Measurements from ENCODE around the gene SIRT3. TPM values are rescaled to one million over a fixed set of nuclear protein-coding genes. Genes with fewer than 3 reads are reported as not detected.
"Not testable (repeated sequence)": the region's sequence is repeated elsewhere in the genome, so short reads cannot be mapped to it uniquely, and the experiment has no call there.

Gene SIRT3
- total RNA-seq, 1 experiment from 2014 or later = 37.5 TPM

DNA sequence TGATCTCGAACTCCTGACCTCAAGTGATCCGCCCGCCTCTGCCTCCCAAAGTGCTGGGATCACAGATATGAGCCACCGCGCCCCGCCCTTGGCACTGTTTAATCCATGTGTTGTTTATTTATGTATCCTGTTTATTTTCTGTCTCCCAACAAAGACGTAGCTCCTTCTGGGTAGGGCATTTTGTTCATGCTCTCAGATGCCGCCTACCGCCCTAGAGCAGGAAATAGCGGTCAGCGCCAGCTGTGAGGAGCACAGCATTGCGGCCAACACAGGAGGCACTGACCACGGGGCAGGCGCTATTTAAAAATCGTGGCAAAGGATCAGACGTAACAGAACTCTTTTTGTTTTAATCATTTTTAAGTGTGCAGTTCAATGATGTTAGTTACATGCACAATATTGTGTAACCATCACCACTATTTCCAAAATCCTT is 32.6 kb upstream of the SIRT3 start:
- BruUV-seq (replicated peaks); H3K36me3 ChIP-seq (ENCODE audit: control insufficient read depth, insufficient read depth, low read length); H3K27me3 ChIP-seq (ENCODE audit: control insufficient read depth, insufficient read depth, low read length); intact Hi-C loops (cut with micrococcal nuclease; ENCODE audit: unreplicated experiment); in situ Hi-C loops (cut with HindIII; ENCODE audit: low pct_unique_long_range_greater_than_20kb, low sequenced_read_pairs); POLR2A ChIA-PET; H3K9me3 ChIP-seq (ENCODE audit: control insufficient read depth, insufficient read depth, low read depth, low read length): not testable (repeated sequence)
- Histone ChIP-seq H3K4me3 (ENCODE audit: low read depth in 2 of 2, low read length in 2 of 2) (peak overlapping the region; percentile 35 to 46), H3K4me1 (ENCODE audit: control insufficient read depth, insufficient read depth, low read length) (peaks cover 14% of the 10 kb centered on the region), H3K27ac (ENCODE audit: low read length) (peak overlapping the region; percentile 77)
- DNase-seq (ENCODE audit: low read depth, low spot score) (peak; percentile 88), ATAC-seq (peak; percentile 95)
- TF ChIP-seq TCF7L2 (IDR thresholded peaks at IDR 0.05; ENCODE audit: low read depth, low read length) = peak; percentile 38; the same call in 1 of the 2 replicates
- TF ChIP-seq SIN3A (IDR thresholded peaks at IDR 0.05; ENCODE audit: borderline replicate concordance, insufficient read depth, low read depth, low read length) = 0 out of 2 replicates have a peak, but pooled peaks have one; percentile 23
- CTCF ChIA-PET = interaction anchor here (0.5 to 1.4 kb wide), 5 partner anchors 18 to 542 kb away, joined by 3 to 5 read pairs (median 3); no protein-coding TSS in a partner anchor

DNA sequence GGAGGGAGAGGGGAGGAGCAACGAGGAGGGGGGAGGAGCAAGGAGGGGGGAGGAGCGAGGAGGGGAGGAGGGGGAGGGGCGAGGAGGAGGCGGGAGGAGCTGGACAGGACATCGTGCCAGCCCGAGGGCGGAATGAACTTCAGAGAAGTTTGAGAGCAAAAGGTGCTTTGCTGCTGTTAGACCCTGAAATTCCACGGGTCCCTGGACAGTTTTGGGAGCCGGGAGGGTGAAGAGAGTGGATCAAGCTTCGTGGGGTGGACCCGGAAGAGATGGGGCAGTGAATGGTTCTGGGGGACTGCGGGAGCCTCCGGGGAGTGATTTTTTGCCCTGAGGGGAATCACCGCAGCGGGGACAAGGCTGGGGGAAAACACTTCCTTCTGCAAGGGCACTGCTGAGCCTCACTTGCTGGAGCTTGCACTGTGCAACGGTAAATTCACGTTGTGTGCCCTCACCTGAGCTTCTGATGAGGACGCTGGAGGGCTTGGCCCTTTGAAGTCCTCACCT is 31.4 kb upstream of the SIRT3 start:
- Histone ChIP-seq H3K36me3 (ENCODE audit: control insufficient read depth, insufficient read depth, low read length) (no peaks in the 10 kb centered on the region), H3K4me1 (ENCODE audit: control insufficient read depth, insufficient read depth, low read length) (peaks cover 14% of the 10 kb centered on the region), H3K27me3 (ENCODE audit: control insufficient read depth, insufficient read depth, low read length) (no peaks in the 10 kb centered on the region), H3K4me3 (ENCODE audit: low read depth in 2 of 2, low read length in 2 of 2) (peak overlapping the region; percentile 25 to 46), H3K9me3 (ENCODE audit: control insufficient read depth, insufficient read depth, low read depth, low read length) (peaks cover 3% of the 10 kb centered on the region; the same call in 1 of the 2 replicates), H3K27ac (ENCODE audit: low read length) (peak overlapping the region; percentile 51)
- intact Hi-C loops (cut with micrococcal nuclease; ENCODE audit: unreplicated experiment) = no loop called here
- CTCF ChIA-PET = interaction anchor here (0.6 to 1.4 kb wide), 3 partner anchors 17 to 180 kb away, joined by 3 to 8 read pairs (median 5); no protein-coding TSS in a partner anchor
- BruUV-seq (replicated peaks) = no TSS peak
- POLR2A ChIA-PET = interaction anchor here (0.6 kb wide), 2 partner anchors 9 to 17 kb away, joined by 3 to 6 read pairs; no protein-coding TSS in a partner anchor
- in situ Hi-C loops (cut with HindIII; ENCODE audit: low pct_unique_long_range_greater_than_20kb, low sequenced_read_pairs) = no loop called here
- TF ChIP-seq TCF7L2 (IDR thresholded peaks at IDR 0.05; ENCODE audit: low read depth, low read length) (peak; percentile 81; the same call in 1 of the 2 replicates), SIN3A (IDR thresholded peaks at IDR 0.05; ENCODE audit: borderline replicate concordance, insufficient read depth, low read depth, low read length) (no peak)
- DNase-seq (ENCODE audit: low read depth, low spot score) (no peak), ATAC-seq (peak; percentile 36)

DNA sequence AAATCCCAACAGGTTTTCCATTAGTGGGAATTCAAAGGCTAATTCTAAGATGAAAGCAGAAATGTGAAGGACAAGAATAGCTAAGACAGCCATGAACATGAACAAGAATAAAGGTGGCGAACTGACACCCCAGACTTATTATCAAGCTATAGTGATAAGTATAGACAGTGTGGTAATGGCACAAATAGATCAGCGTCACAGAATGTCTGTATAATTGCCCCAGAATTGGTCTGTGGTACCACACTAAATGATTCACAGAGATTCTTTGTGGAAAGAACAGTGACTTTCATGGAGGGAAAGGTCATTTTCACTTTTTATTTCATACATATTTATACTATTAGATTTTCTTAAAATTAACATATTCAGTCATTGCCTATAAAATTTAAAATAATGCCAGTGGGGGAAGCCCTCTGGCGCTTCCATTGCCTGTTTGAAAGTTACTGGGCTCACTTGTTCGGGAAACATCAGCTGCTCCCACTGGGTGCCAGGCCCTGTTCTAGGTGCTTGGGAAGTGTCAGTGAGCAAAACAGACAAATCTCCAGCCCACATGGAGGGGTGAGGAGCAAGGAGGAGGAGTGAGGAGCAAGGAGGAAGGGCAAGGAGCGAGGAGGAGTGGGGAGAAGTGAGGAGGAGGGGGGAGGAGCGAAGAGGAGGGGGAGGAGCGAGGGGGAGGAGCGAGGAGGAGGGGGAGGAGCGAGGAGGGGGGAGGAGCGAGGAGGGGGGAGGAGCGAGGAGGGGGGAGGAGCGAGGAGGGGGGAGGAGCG is 30.7 kb upstream of the SIRT3 start:
- intact Hi-C loops (cut with micrococcal nuclease; ENCODE audit: unreplicated experiment) (no loop called here), in situ Hi-C loops (cut with HindIII; ENCODE audit: low pct_unique_long_range_greater_than_20kb, low sequenced_read_pairs) (no loop called here)
- peak overlapping the region in 1 of 2 experiments; percentile 29; a peak in 1 of 4 replicates for H3K4me3 ChIP-seq (ENCODE audit: low read depth in 2 of 2, low read length in 2 of 2)
- no peak overlapping the region; the same call in 1 of the 2 replicates for H3K27ac ChIP-seq (ENCODE audit: low read length)
- no TSS peak for BruUV-seq (replicated peaks)
- no peaks in the 10 kb centered on the region for H3K27me3 ChIP-seq (ENCODE audit: control insufficient read depth, insufficient read depth, low read length)
- CTCF ChIA-PET = no interaction called here
- ATAC-seq (no peak), DNase-seq (ENCODE audit: low read depth, low spot score) (no peak)
- H3K36me3 ChIP-seq (ENCODE audit: control insufficient read depth, insufficient read depth, low read length) = no peaks in the 10 kb centered on the region
- POLR2A ChIA-PET = no interaction called here
- peaks cover 3% of the 10 kb centered on the region; the same call in 1 of the 2 replicates for H3K9me3 ChIP-seq (ENCODE audit: control insufficient read depth, insufficient read depth, low read depth, low read length)
- H3K4me1 ChIP-seq (ENCODE audit: control insufficient read depth, insufficient read depth, low read length) = peaks cover 14% of the 10 kb centered on the region
- TF ChIP-seq SIN3A (IDR thresholded peaks at IDR 0.05; ENCODE audit: borderline replicate concordance, insufficient read depth, low read depth, low read length) = no peak
- TF ChIP-seq, protein P1, sequence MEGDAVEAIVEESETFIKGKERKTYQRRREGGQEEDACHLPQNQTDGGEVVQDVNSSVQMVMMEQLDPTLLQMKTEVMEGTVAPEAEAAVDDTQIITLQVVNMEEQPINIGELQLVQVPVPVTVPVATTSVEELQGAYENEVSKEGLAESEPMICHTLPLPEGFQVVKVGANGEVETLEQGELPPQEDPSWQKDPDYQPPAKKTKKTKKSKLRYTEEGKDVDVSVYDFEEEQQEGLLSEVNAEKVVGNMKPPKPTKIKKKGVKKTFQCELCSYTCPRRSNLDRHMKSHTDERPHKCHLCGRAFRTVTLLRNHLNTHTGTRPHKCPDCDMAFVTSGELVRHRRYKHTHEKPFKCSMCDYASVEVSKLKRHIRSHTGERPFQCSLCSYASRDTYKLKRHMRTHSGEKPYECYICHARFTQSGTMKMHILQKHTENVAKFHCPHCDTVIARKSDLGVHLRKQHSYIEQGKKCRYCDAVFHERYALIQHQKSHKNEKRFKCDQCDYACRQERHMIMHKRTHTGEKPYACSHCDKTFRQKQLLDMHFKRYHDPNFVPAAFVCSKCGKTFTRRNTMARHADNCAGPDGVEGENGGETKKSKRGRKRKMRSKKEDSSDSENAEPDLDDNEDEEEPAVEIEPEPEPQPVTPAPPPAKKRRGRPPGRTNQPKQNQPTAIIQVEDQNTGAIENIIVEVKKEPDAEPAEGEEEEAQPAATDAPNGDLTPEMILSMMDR (IDR thresholded peaks at IDR 0.05) = no peak

DNA sequence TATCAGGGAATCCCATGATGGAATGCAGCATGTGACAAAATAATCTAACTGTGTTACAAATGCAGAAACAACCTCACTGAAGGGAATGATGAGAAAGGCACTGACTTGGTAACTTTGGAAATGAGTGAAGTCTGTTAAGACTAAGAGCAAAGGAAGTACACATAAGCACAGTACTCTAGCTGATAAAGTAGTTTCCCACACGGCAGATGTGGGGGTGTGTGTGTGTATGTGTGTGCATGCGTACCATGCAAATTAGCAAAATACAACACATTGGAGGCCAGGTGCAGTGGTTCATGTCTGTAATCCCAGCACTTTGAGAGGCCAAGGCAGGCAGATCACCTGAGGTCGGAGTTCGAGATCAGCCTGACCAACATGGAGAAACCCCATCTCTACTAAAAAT is 25.5 kb upstream of the SIRT3 start:
- no peak for ATAC-seq
- no TSS peak for BruUV-seq (replicated peaks)
- peaks cover 2% of the 10 kb centered on the region; the same call in 1 of the 2 replicates for H3K9me3 ChIP-seq (ENCODE audit: control insufficient read depth, insufficient read depth, low read depth, low read length)
- TF ChIP-seq POLR2AphosphoS5 (IDR thresholded peaks at IDR 0.05; ENCODE audit: low read depth, low read length) = no peak
- TF ChIP-seq, protein P2, sequence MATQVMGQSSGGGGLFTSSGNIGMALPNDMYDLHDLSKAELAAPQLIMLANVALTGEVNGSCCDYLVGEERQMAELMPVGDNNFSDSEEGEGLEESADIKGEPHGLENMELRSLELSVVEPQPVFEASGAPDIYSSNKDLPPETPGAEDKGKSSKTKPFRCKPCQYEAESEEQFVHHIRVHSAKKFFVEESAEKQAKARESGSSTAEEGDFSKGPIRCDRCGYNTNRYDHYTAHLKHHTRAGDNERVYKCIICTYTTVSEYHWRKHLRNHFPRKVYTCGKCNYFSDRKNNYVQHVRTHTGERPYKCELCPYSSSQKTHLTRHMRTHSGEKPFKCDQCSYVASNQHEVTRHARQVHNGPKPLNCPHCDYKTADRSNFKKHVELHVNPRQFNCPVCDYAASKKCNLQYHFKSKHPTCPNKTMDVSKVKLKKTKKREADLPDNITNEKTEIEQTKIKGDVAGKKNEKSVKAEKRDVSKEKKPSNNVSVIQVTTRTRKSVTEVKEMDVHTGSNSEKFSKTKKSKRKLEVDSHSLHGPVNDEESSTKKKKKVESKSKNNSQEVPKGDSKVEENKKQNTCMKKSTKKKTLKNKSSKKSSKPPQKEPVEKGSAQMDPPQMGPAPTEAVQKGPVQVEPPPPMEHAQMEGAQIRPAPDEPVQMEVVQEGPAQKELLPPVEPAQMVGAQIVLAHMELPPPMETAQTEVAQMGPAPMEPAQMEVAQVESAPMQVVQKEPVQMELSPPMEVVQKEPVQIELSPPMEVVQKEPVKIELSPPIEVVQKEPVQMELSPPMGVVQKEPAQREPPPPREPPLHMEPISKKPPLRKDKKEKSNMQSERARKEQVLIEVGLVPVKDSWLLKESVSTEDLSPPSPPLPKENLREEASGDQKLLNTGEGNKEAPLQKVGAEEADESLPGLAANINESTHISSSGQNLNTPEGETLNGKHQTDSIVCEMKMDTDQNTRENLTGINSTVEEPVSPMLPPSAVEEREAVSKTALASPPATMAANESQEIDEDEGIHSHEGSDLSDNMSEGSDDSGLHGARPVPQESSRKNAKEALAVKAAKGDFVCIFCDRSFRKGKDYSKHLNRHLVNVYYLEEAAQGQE (IDR thresholded peaks at IDR 0.05; ENCODE audit: insufficient read depth in 1 of 2, low read depth in 2 of 2, low read length in 1 of 2) = no peak
- TF ChIP-seq SIN3A (IDR thresholded peaks at IDR 0.05; ENCODE audit: borderline replicate concordance, insufficient read depth, low read depth, low read length) = no peak
- no peaks in the 10 kb centered on the region for H3K36me3 ChIP-seq (ENCODE audit: control insufficient read depth, insufficient read depth, low read length)
- in situ Hi-C loops (cut with HindIII; ENCODE audit: low pct_unique_long_range_greater_than_20kb, low sequenced_read_pairs) = no loop called here
- POLR2A ChIA-PET = no interaction called here
- H3K27me3 ChIP-seq (ENCODE audit: control insufficient read depth, insufficient read depth, low read length) = no peaks in the 10 kb centered on the region
- no peak overlapping the region for H3K4me3 ChIP-seq (ENCODE audit: low read depth in 2 of 2, low read length in 2 of 2)
- H3K27ac ChIP-seq (ENCODE audit: low read length) = no peak overlapping the region
- DNase-seq (ENCODE audit: low read depth, low spot score) = no peak
- intact Hi-C loops (cut with micrococcal nuclease; ENCODE audit: unreplicated experiment) = no loop called here
- CTCF ChIA-PET = no interaction called here
- no peaks in the 10 kb centered on the region for H3K4me1 ChIP-seq (ENCODE audit: control insufficient read depth, insufficient read depth, low read length)
